ENCODE results near the gene RUNX1. TPM values are rescaled to one million over a fixed set of nuclear protein-coding genes. Genes with fewer than 3 reads are reported as not detected.

RUNX1 gene
- total and polyA plus RNA-seq, 2 of the 13 experiments (the other 11 are each of a cell fraction or from before 2014, with no cell fraction given): 5.4 to 6.4 TPM

DNA sequence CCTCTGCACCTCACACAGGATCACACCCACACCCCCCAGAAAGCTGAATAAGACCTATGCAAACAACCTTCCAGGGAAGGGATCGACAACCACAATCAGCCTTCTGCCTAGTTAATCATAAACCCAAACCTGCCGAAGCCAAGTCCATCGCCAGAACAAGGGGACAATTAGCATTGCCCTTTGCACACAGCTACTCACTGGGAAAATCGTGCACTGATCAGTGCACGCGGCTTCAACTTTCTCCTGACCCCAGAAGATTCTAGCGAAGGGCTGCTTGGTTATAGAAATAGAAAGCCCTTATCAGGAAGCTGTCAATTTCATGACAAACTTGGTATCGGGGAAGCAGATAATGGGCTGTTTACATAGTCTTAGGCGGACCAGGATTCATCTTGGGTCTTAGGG is 29.5 kb downstream of the RUNX1 start (continued):
- TF ChIP-seq ATF7-NPFF (CRISPR knock-in tag; IDR thresholded peaks at IDR 0.05; ENCODE audit: low read depth) (no peak), ZNF629 (CRISPR knock-in tag; conservative IDR thresholded peaks at IDR 0.05) (no peak), RXRA (CRISPR knock-in tag; IDR thresholded peaks at IDR 0.05) (peak; percentile 75; the same call in 1 of the 2 replicates), ZNF235 (CRISPR knock-in tag; IDR thresholded peaks at IDR 0.05; ENCODE audit: borderline replicate concordance) (no peak), KIAA2018 (CRISPR knock-in tag; IDR thresholded peaks at IDR 0.05; ENCODE audit: borderline replicate concordance) (no peak), KLF13 (CRISPR knock-in tag; IDR thresholded peaks at IDR 0.05) (no peak), ZNF10 (CRISPR knock-in tag; IDR thresholded peaks at IDR 0.05; ENCODE audit: borderline replicate concordance, low read depth) (no peak), SRY (CRISPR knock-in tag; IDR thresholded peaks at IDR 0.05) (no peak), JUN (CRISPR knock-in tag; IDR thresholded peaks at IDR 0.05) (no peak), ZNF605 (CRISPR knock-in tag; IDR thresholded peaks at IDR 0.05) (peak; percentile 77), TBL1XR1 (IDR thresholded peaks at IDR 0.05; ENCODE audit: borderline replicate concordance, low read length, partially characterized antibody) (no peak)
- TF ChIP-seq, protein P1, sequence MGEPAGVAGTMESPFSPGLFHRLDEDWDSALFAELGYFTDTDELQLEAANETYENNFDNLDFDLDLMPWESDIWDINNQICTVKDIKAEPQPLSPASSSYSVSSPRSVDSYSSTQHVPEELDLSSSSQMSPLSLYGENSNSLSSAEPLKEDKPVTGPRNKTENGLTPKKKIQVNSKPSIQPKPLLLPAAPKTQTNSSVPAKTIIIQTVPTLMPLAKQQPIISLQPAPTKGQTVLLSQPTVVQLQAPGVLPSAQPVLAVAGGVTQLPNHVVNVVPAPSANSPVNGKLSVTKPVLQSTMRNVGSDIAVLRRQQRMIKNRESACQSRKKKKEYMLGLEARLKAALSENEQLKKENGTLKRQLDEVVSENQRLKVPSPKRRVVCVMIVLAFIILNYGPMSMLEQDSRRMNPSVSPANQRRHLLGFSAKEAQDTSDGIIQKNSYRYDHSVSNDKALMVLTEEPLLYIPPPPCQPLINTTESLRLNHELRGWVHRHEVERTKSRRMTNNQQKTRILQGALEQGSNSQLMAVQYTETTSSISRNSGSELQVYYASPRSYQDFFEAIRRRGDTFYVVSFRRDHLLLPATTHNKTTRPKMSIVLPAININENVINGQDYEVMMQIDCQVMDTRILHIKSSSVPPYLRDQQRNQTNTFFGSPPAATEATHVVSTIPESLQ (CRISPR knock-in tag; conservative IDR thresholded peaks at IDR 0.05): no peak
- TF ChIP-seq, protein P2, sequence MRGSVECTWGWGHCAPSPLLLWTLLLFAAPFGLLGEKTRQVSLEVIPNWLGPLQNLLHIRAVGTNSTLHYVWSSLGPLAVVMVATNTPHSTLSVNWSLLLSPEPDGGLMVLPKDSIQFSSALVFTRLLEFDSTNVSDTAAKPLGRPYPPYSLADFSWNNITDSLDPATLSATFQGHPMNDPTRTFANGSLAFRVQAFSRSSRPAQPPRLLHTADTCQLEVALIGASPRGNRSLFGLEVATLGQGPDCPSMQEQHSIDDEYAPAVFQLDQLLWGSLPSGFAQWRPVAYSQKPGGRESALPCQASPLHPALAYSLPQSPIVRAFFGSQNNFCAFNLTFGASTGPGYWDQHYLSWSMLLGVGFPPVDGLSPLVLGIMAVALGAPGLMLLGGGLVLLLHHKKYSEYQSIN (CRISPR knock-in tag; IDR thresholded peaks at IDR 0.05; ENCODE audit: borderline replicate concordance): no peak
- TF ChIP-seq, protein P3, sequence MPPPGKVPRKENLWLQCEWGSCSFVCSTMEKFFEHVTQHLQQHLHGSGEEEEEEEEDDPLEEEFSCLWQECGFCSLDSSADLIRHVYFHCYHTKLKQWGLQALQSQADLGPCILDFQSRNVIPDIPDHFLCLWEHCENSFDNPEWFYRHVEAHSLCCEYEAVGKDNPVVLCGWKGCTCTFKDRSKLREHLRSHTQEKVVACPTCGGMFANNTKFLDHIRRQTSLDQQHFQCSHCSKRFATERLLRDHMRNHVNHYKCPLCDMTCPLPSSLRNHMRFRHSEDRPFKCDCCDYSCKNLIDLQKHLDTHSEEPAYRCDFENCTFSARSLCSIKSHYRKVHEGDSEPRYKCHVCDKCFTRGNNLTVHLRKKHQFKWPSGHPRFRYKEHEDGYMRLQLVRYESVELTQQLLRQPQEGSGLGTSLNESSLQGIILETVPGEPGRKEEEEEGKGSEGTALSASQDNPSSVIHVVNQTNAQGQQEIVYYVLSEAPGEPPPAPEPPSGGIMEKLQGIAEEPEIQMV (CRISPR knock-in tag; IDR thresholded peaks at IDR 0.05; ENCODE audit: low read depth): no peak
- TF ChIP-seq, protein P4, sequence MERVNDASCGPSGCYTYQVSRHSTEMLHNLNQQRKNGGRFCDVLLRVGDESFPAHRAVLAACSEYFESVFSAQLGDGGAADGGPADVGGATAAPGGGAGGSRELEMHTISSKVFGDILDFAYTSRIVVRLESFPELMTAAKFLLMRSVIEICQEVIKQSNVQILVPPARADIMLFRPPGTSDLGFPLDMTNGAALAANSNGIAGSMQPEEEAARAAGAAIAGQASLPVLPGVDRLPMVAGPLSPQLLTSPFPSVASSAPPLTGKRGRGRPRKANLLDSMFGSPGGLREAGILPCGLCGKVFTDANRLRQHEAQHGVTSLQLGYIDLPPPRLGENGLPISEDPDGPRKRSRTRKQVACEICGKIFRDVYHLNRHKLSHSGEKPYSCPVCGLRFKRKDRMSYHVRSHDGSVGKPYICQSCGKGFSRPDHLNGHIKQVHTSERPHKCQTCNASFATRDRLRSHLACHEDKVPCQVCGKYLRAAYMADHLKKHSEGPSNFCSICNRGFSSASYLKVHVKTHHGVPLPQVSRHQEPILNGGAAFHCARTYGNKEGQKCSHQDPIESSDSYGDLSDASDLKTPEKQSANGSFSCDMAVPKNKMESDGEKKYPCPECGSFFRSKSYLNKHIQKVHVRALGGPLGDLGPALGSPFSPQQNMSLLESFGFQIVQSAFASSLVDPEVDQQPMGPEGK (CRISPR knock-in tag; IDR thresholded peaks at IDR 0.05): peak; percentile 76

All from HepG2 (cell line).